H1 (cell line): ENCODE data around the gene CKLF. TPM values are rescaled to one million over a fixed set of nuclear protein-coding genes. Genes with fewer than 3 reads are reported as not detected.

Experiments
- CTCF ChIA-PET: fragments of 300-600 bp; sonication (Branson Sonifier 250); formaldehyde crosslinking; loops from one replicate; lab custom pipeline; 2021; ENCODE audit not compliant: partially characterized antibody; lab: Charles Lee
- POLR2A ChIA-PET: fragments of 300-600 bp; sonication (Branson Sonifier 250); formaldehyde crosslinking; loops from one replicate; lab custom pipeline; 2021; ENCODE audit warnings: inconsistent platforms; ENCODE audit not compliant: partially characterized antibody; lab: Charles Lee
- DNase-seq, 2 experiments: peaks; one replicate each; pipeline versions ENCODE4 v3.0.0 to v3.0.0-alpha.2; 2010 to 2022; ENCODE audit warnings: low spot score in 2 of 2, low read depth in 1 of 2, mixed read lengths in 1 of 2
- FAIRE-seq: peaks from 2 replicates; lab custom pipeline; 2011; peaks lifted over from hg19 to GRCh38; lab: Jason Lieb, UNC
- H2AFZ ChIP-seq: 2 replicates; pipeline ENCODE4 v1.8.1; 2012; ENCODE audit warnings: low read length, inconsistent platforms
- H2AK5ac ChIP-seq: 2 replicates; pipeline ENCODE4 v1.6.1; 2013; ENCODE audit warnings: low read depth, low read length
- H2BK120ac ChIP-seq: replicated peaks from 2 replicates; pipeline ENCODE3; 2013; ENCODE audit warnings: low read depth, low read length, inconsistent platforms
- H2BK12ac ChIP-seq: 2 replicates; pipeline ENCODE4 v1.6.1; 2013; ENCODE audit warnings: low read depth, low read length
- H2BK15ac ChIP-seq: 2 replicates; pipeline ENCODE4 v1.6.1; 2013; ENCODE audit warnings: low read length
- H2BK20ac ChIP-seq: 2 replicates; pipeline ENCODE4 v1.6.1; 2013; ENCODE audit warnings: low read length
- H2BK5ac ChIP-seq: 2 replicates; pipeline ENCODE4 v1.6.1; 2013; ENCODE audit warnings: low read depth, low read length
- H3K14ac ChIP-seq: 2 replicates; pipeline ENCODE4 v1.6.1; 2013; ENCODE audit warnings: inconsistent platforms; ENCODE audit not compliant: insufficient read length
- H3K18ac ChIP-seq: 2 replicates; pipeline ENCODE4 v1.6.1; 2013; ENCODE audit warnings: low read length; ENCODE audit errors: extremely low read depth
- H3K23ac ChIP-seq: 2 replicates; pipeline ENCODE4 v1.6.1; 2013; ENCODE audit warnings: inconsistent platforms; ENCODE audit not compliant: insufficient read length
- H3K23me2 ChIP-seq: 2 replicates; pipeline ENCODE4 v1.6.1; 2013; ENCODE audit warnings: low read depth, low read length
- H3K27ac ChIP-seq: 2 replicates; pipeline ENCODE4 v1.6.1; 2011; ENCODE audit warnings: low read depth, low read length, inconsistent platforms
- H3K27me3 ChIP-seq, 4 experiments: replicated peaks in 1 of 4; 1 replicate in 1 of 4; 2 replicates in 3 of 4; pipeline versions ENCODE4 v1.6.1 to v1.8.1; 2011 to 2013; ENCODE audit warnings: low read length in 3 of 4, mild to moderate bottlenecking in 3 of 4, inconsistent platforms in 2 of 4, mixed read lengths in 2 of 4, moderate library complexity in 1 of 4; ENCODE audit not compliant: control insufficient read depth in 3 of 4, insufficient read depth in 3 of 4; ENCODE audit errors: extremely low read depth in 1 of 4
- H3K36me3 ChIP-seq, 4 experiments: 2 replicates each; pipeline versions ENCODE4 v1.6.1 to v1.8.1; 2011 to 2013; ENCODE audit warnings: mild to moderate bottlenecking in 4 of 4, low read length in 3 of 4, moderate library complexity in 2 of 4, control low read depth in 1 of 4, inconsistent platforms in 1 of 4; ENCODE audit not compliant: insufficient read depth in 4 of 4, control insufficient read depth in 2 of 4
- H3K4ac ChIP-seq: replicated peaks from 2 replicates; pipeline ENCODE3; 2013; ENCODE audit warnings: low read length, low read depth, mixed read lengths, inconsistent platforms; ENCODE audit not compliant: insufficient read length
- H3K4me1 ChIP-seq, 4 experiments: replicated peaks in 1 of 4; 1 replicate in 1 of 4; 2 replicates in 3 of 4; pipeline versions ENCODE4 v1.6.1 to v1.8.1; 2011 to 2013; ENCODE audit warnings: low read length in 3 of 4, inconsistent platforms in 2 of 4, mixed read lengths in 1 of 4; ENCODE audit not compliant: insufficient read depth in 4 of 4, control insufficient read depth in 3 of 4
- H3K4me2 ChIP-seq, 2 experiments: 2 replicates each; pipeline versions ENCODE4 v1.6.1 to v1.8.1; 2011 to 2013; ENCODE audit warnings: low read depth in 2 of 2, low read length in 2 of 2, control low read depth in 1 of 2, inconsistent platforms in 1 of 2, mild to moderate bottlenecking in 1 of 2; ENCODE audit not compliant: insufficient read depth in 1 of 2
- H3K4me3 ChIP-seq, 4 experiments: fragments of 200-600, 300-600 bp in 1 of 4; sonication (generic), shearing (Covaris generic), sonication (Bioruptor Twin) in 1 of 4; 2 replicates each; pipeline versions ENCODE4 v1.5.1 to v1.8.1; 2011 to 2016; ENCODE audit warnings: low read length in 4 of 4, low read depth in 3 of 4, control low read depth in 2 of 4, inconsistent platforms in 2 of 4, mild to moderate bottlenecking in 2 of 4, mixed read lengths in 1 of 4, moderate library complexity in 1 of 4; ENCODE audit not compliant: insufficient read depth in 2 of 4; ENCODE audit errors: extremely low read depth in 1 of 4
- H3K56ac ChIP-seq: replicated peaks from 2 replicates; pipeline ENCODE3; 2013; ENCODE audit warnings: low read depth, mild to moderate bottlenecking, mixed read lengths, low read length, inconsistent platforms; ENCODE audit not compliant: insufficient read length
- H3K79me1 ChIP-seq: 2 replicates; pipeline ENCODE4 v1.6.1; 2013; ENCODE audit warnings: low read depth, low read length, control low read depth
- H3K79me2 ChIP-seq, 2 experiments: 2 replicates each; pipeline versions ENCODE4 v1.6.1 to v1.8.1; 2012 to 2013; ENCODE audit warnings: low read length in 2 of 2, mild to moderate bottlenecking in 2 of 2, inconsistent platforms in 1 of 2; ENCODE audit not compliant: insufficient read depth in 2 of 2, control insufficient read depth in 1 of 2
- H3K9ac ChIP-seq, 4 experiments: replicated peaks in 1 of 4; 1 replicate in 1 of 4; 2 replicates in 3 of 4; pipeline versions ENCODE4 v1.6.1 to v1.8.1; 2011 to 2013; ENCODE audit warnings: low read depth in 3 of 4, low read length in 3 of 4, control low read depth in 2 of 4, mild to moderate bottlenecking in 2 of 4, moderate library complexity in 2 of 4, inconsistent platforms in 1 of 4; ENCODE audit errors: extremely low read depth in 1 of 4
- H3K9me3 ChIP-seq, 2 experiments: 2 replicates each; pipeline versions ENCODE4 v1.6.1 to v1.8.1; 2012 to 2013; ENCODE audit warnings: mild to moderate bottlenecking in 2 of 2, moderate library complexity in 2 of 2, control low read depth in 1 of 2, inconsistent platforms in 1 of 2, low read depth in 1 of 2, low read length in 1 of 2, mixed read lengths in 1 of 2; ENCODE audit not compliant: insufficient read depth in 2 of 2
- H4K20me1 ChIP-seq, 2 experiments: replicated peaks in 1 of 2; 2 replicates each; pipeline versions ENCODE3 to v1.8.1; 2011 to 2013; ENCODE audit warnings: inconsistent platforms in 2 of 2, low read length in 2 of 2, mild to moderate bottlenecking in 1 of 2; ENCODE audit not compliant: insufficient read depth in 2 of 2, control insufficient read depth in 1 of 2
- H4K5ac ChIP-seq: 2 replicates; pipeline ENCODE4 v1.6.1; 2013; ENCODE audit warnings: low read length, low read depth, mixed read lengths, inconsistent platforms; ENCODE audit not compliant: insufficient read length
- H4K8ac ChIP-seq: 2 replicates; pipeline ENCODE4 v1.8.0; 2013; ENCODE audit warnings: mild to moderate bottlenecking, moderate library complexity, low read length, inconsistent platforms; ENCODE audit not compliant: insufficient read depth; ENCODE audit errors: extremely low read depth
- H4K91ac ChIP-seq: replicated peaks from 2 replicates; pipeline ENCODE3; 2013; ENCODE audit warnings: low read length, mixed read lengths, inconsistent platforms; ENCODE audit not compliant: insufficient read length
- ASH2L ChIP-seq: fragments of 200-600, 300-600 bp; sonication (generic); IDR thresholded peaks from one replicate; pipeline ENCODE4 v1.7.1; 2017; ENCODE audit warnings: low read length
- JUN ChIP-seq: IDR thresholded peaks from 2 replicates; pipeline ENCODE4 v1.6.1; 2011; ENCODE audit warnings: low read depth, mild to moderate bottlenecking, improper control_type of control experiment, low read length
- POLR2A ChIP-seq, 2 experiments: IDR thresholded peaks; 1 replicate in 1 of 2; 2 replicates in 1 of 2; pipeline ENCODE4 v1.6.1; 2011; ENCODE audit warnings: low read depth in 2 of 2, low read length in 2 of 2, mild to moderate bottlenecking in 2 of 2; ENCODE audit errors: control extremely low read depth in 1 of 2
- POU5F1 ChIP-seq: IDR thresholded peaks from 2 replicates; pipeline ENCODE4 v1.6.1; 2011; ENCODE audit warnings: low read depth, mild to moderate bottlenecking, low read length, moderate library complexity
- WGBS, 2 experiments: shearing (Covaris generic) in 1 of 2; methylation state at CpG; one replicate each; pipeline versions ENCODE4 v1.1.6 to v1.1.7; 2013 to 2015; ENCODE audit warnings: low lambda C conversion rate in 2 of 2, mixed read lengths in 2 of 2, inconsistent platforms in 1 of 2, low coverage in 1 of 2, missing lambda C conversion rate in 1 of 2; ENCODE audit not compliant: insufficient replicate concordance in 2 of 2, insufficient coverage in 1 of 2, insufficient read length in 1 of 2; ENCODE audit errors: extremely low coverage in 1 of 2, missing lambda C conversion rate in 1 of 2; 5-methylcytosine and 5-hydroxymethylcytosine counted together
- polyA plus RNA-seq, 7 experiments: library from polyadenylated mRNA; depleted of rRNA in 3 of 7; stranded (reverse) in 5 of 7; unstranded in 2 of 7; fragments of >200 nt in 5 of 7; fragments of 200-250 nt in 2 of 7; gene quantifications; 1 replicate in 5 of 7; 2 replicates in 1 of 7; 4 replicates in 1 of 7; pipeline versions ENCODE4 v1.2.1 to v1.2.3, GENCODE V29; 2011 to 2013; ENCODE audit warnings: missing spikeins in 2 of 7, mixed read lengths in 2 of 7
- total RNA-seq: library from RNA; stranded (reverse); fragmentation: NEBNext Ultra II Directional; extraction: Animal tissue kit (Norgen Biotek cat#: 25700); gene quantifications from 2 replicates; pipeline ENCODE4 v1.2.1, GENCODE V29; 2021

Gene CKLF
- total and polyA plus RNA-seq, 2 of the 8 experiments (the other 6 are each of a cell fraction or from before 2014, with no cell fraction given) = 21.1 to 63.5 TPM

DNA sequence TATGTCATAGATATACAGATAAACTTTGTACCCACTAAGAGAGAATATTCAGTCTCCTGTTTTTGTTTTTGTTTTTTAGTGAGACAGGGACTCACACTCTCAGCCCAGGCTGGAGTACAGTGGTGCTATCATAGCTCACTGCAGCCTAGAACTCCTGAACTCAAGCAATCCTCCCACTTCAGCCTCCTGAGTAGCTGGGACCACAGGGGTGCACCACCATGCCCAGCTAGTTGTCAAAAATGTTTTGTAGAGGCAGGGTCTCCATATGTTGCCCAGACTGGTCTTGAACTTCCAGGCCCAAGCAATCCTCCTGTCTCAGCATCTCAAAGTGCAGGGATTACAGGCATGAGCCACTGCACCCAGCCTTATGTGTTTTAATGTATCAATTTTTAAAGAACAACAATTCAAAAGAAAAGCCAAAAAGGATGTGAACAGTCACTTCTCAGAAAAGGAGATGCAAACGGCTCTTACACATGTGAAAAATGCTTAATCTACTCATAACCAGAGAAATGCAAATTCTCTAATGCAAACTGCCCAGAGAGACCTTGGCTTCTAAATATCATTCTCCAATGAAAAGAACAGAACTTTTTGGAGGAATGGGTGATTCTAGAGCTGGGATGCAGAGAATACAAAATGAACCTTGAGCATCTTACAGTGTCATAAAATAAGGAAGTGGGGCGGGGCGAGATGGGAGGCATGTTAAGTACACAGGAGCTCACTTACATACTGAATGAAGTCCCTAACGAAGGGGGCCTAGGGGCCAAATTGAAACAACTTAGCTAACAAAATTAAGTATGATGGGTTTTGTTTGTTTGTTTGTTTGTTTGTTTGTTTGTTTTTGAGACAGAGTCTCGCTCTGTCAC lies 44.8 kb downstream of the CKLF start:
- no peak overlapping the region for H3K9ac ChIP-seq
- no peak overlapping the region for H3K23ac ChIP-seq
- no peaks in the 10 kb centered on the region for H4K20me1 ChIP-seq
- no peak overlapping the region for H3K4me3 ChIP-seq
- no peaks in the 10 kb centered on the region for H3K27me3 ChIP-seq
- H2BK12ac ChIP-seq = no peak overlapping the region
- no peak overlapping the region for H2AFZ ChIP-seq
- H2BK15ac ChIP-seq = no peak overlapping the region
- no peak overlapping the region for H4K91ac ChIP-seq
- H3K4me1 ChIP-seq = no peaks in the 10 kb centered on the region
- no peak overlapping the region for H3K27ac ChIP-seq
- no peak overlapping the region for H3K4ac ChIP-seq
- H3K23me2 ChIP-seq = peaks cover 2% of the 10 kb centered on the region; the same call in 1 of the 2 replicates
- H4K5ac ChIP-seq = no peak overlapping the region
- no peak overlapping the region for H2BK5ac ChIP-seq
- TF ChIP-seq ASH2L (no peak), POU5F1 (no peak), JUN (no peak), POLR2A (IDR thresholded peaks at IDR 0.05; ENCODE audit: control extremely low read depth in 1 of 2, low read depth in 2 of 2, low read length in 2 of 2) (no peak)
- TF ChIP-seq, all 59 proteins: peak for 0
- no peak overlapping the region for H3K14ac ChIP-seq
- no peak overlapping the region for H2AK5ac ChIP-seq
- H3K36me3 ChIP-seq = no peaks in the 10 kb centered on the region
- CTCF ChIA-PET = interaction anchor here (0.6 to 2.2 kb wide), 3 partner anchors 8 to 187 kb away, joined by 3 to 12 read pairs (median 4); no protein-coding TSS in a partner anchor
- H2BK20ac ChIP-seq = no peak overlapping the region
- H3K9me3 ChIP-seq = no peaks in the 10 kb centered on the region
- no peak for DNase-seq
- no peak overlapping the region for H2BK120ac ChIP-seq
- FAIRE-seq = no peak
- POLR2A ChIA-PET = interaction anchor here (1.2 kb wide), 1 partner anchor 48 kb away, joined by 3 read pairs; no protein-coding TSS in a partner anchor
- no peak overlapping the region for H3K56ac ChIP-seq
- no peaks in the 10 kb centered on the region for H3K79me2 ChIP-seq
- WGBS, 2 experiments = 85% methylated on average over 5 of the region's 5 CpGs; no CpG with 5 or more reads in 1 of the 2 experiments
- no peak overlapping the region for H4K8ac ChIP-seq
- H3K79me1 ChIP-seq = no peaks in the 10 kb centered on the region
- H3K4me2 ChIP-seq = no peak overlapping the region
- H3K18ac ChIP-seq = no peak overlapping the region
